GM12878 (cell line): ENCODE data around the gene SERPINB8. TPM values are rescaled to one million over a fixed set of nuclear protein-coding genes. Genes with fewer than 3 reads are reported as not detected.
A peak's percentile ranks its signal among the peaks of the same experiment; 100 is the strongest.

Experiments
- ATAC-seq: fragments of 200-7000 bp; cut with Tn5 transposase; 3 replicates; pipeline ENCODE4 v1.9.1; 2020; ENCODE audit warnings: mild to moderate bottlenecking, moderate library complexity
- BruUV-seq: library from RNA; stranded (reverse); fragments of 400-500 nt; replicated peaks from 2 replicates; lab custom pipeline; 2021; lab: Mats Ljungman, UMichigan
- CTCF ChIA-PET: fragments of 300-600 bp; sonication (Branson Sonifier 250); formaldehyde crosslinking; extraction: SDS; loops from one replicate; lab custom pipeline; 2021; ENCODE audit warnings: inconsistent platforms; lab: Yijun Ruan, JAX
- POLR2A ChIA-PET: fragments of 350-600 bp; formaldehyde crosslinking; extraction: SDS; loops from one replicate; lab custom pipeline; 2021; ENCODE audit warnings: inconsistent platforms; lab: Charles Lee
- RAD21 ChIA-PET: fragments of 300-600 bp; sonication (Branson Sonifier 250); formaldehyde crosslinking; loops from one replicate; lab custom pipeline; 2023; ENCODE audit warnings: antibody characterized with exemption; ENCODE audit not compliant: unreplicated experiment; lab: Charles Lee
- SMC1A ChIA-PET: fragments of 300-600 bp; sonication (Branson Sonifier 250); formaldehyde crosslinking; loops from one replicate; lab custom pipeline; 2023; ENCODE audit not compliant: unreplicated experiment, uncharacterized antibody; lab: Charles Lee
- DNase-seq: peaks from one replicate; pipeline ENCODE4 v3.0.0-alpha.2; 2011; ENCODE audit warnings: low read depth, low spot score
- FAIRE-seq: peaks from 3 replicates; lab custom pipeline; 2011; peaks lifted over from hg19 to GRCh38; lab: Jason Lieb, UNC
- H2AFZ ChIP-seq: 2 replicates; pipeline ENCODE4 v1.6.0; 2011; ENCODE audit warnings: low read depth, low read length, control low read depth; ENCODE audit not compliant: control insufficient read depth
- H3K27ac ChIP-seq: 2 replicates; pipeline ENCODE4 v1.5.1; 2011; ENCODE audit warnings: control low read depth; ENCODE audit not compliant: control insufficient read depth, insufficient read depth
- H3K27me3 ChIP-seq, 2 experiments: replicated peaks in 1 of 2; 2 replicates each; pipeline versions ENCODE4 v1.6.0 to v1.6.1; 2011; ENCODE audit warnings: low read length in 1 of 2; ENCODE audit not compliant: control insufficient read depth in 2 of 2, insufficient read depth in 2 of 2
- H3K36me3 ChIP-seq, 2 experiments: 2 replicates each; pipeline ENCODE4 v1.5.1; 2011; ENCODE audit warnings: low read length in 1 of 2; ENCODE audit not compliant: control insufficient read depth in 2 of 2, insufficient read depth in 2 of 2
- H3K4me1 ChIP-seq: 2 replicates; pipeline ENCODE4 v1.6.1; 2011; ENCODE audit warnings: mild to moderate bottlenecking, low read length, moderate library complexity, mixed read lengths; ENCODE audit not compliant: control insufficient read depth, insufficient read depth
- H3K4me2 ChIP-seq: 2 replicates; pipeline ENCODE4 v1.6.0; 2011; ENCODE audit warnings: control low read depth; ENCODE audit not compliant: control insufficient read depth, insufficient read depth
- H3K4me3 ChIP-seq: fragments of 200-600 bp; sonication (generic); 2 replicates; pipeline ENCODE4 v1.5.1; 2016
- H3K79me2 ChIP-seq: 2 replicates; pipeline ENCODE4 v1.6.0; 2011; ENCODE audit warnings: low read length; ENCODE audit not compliant: control insufficient read depth, insufficient read depth
- H3K9ac ChIP-seq: 2 replicates; pipeline ENCODE4 v1.8.0; 2011; ENCODE audit warnings: low read length, control low read depth, mixed read lengths; ENCODE audit not compliant: control insufficient read depth, insufficient read depth
- H3K9me3 ChIP-seq: replicated peaks from 3 replicates; pipeline ENCODE4 v1.5.1; 2011; ENCODE audit warnings: mild to moderate bottlenecking, low read length; ENCODE audit not compliant: control insufficient read depth, insufficient read depth
- H4K20me1 ChIP-seq: 2 replicates; pipeline ENCODE4 v1.6.0; 2011; ENCODE audit not compliant: control insufficient read depth, insufficient read depth
- GABPA ChIP-seq: IDR thresholded peaks from 2 replicates; pipeline ENCODE4 v1.6.1; 2014; ENCODE audit warnings: antibody characterized with exemption, low read depth, mild to moderate bottlenecking, inconsistent platforms
- RAD21 ChIP-seq: IDR thresholded peaks from 2 replicates; pipeline ENCODE4 v1.6.1; 2011; ENCODE audit warnings: mild to moderate bottlenecking, low read depth, low read length, moderate library complexity; ENCODE audit not compliant: insufficient read depth
- SMC3 ChIP-seq: IDR thresholded peaks from 2 replicates; pipeline ENCODE4 v1.6.1; 2011; ENCODE audit warnings: low read length, improper control_type of control experiment, borderline replicate concordance
- WGBS: methylation state at CpG from one replicate; pipeline ENCODE4 v1.1.6; 2016; ENCODE audit warnings: low lambda C conversion rate; ENCODE audit not compliant: insufficient replicate concordance, insufficient coverage; ENCODE audit errors: missing lambda C conversion rate; 5-methylcytosine and 5-hydroxymethylcytosine counted together
- in situ Hi-C: fragments of 300-500 bp; cut with MboI; formaldehyde crosslinking; loops from 9 replicates; pipeline ENCODE4 v1.14.3; 2018; ENCODE audit warnings: mixed read lengths
- intact Hi-C: fragments of 100-400 bp; cut with micrococcal nuclease; formaldehyde crosslinking; loops from one replicate; pipeline ENCODE4 v1.14.2; 2022; ENCODE audit not compliant: unreplicated experiment
- polyA plus RNA-seq, 11 experiments: library from polyadenylated mRNA; depleted of rRNA in 4 of 11; unstranded in 6 of 11; stranded (reverse) in 5 of 11; fragments of >200 nt; fragmentation: Nextera tagmentation in 4 of 11; fragmentation: Illumina TruSeq in 1 of 11; extraction: Ambion mirVana in 4 of 11; extraction: Trizol in 1 of 11; gene quantifications; 1 replicate in 1 of 11; 2 replicates in 10 of 11; pipeline versions ENCODE4 v1.2.1 to v1.2.3, GENCODE V29; 2011 to 2016; ENCODE audit warnings: inconsistent platforms in 2 of 11, missing spikeins in 2 of 11, low read depth in 1 of 11
- total RNA-seq, 4 experiments: library from RNA; depleted of rRNA in 3 of 4; stranded (reverse); fragments of >200 nt in 3 of 4; fragmentation: Illumina TruSeq in 1 of 4; extraction: Trizol in 1 of 4; gene quantifications; 2 replicates each; pipeline versions ENCODE4 v1.2.1 to v1.2.3, GENCODE V29; 2013 to 2021
- TF ChIP-seq, protein P1 (sequence below), 3 experiments: IDR thresholded peaks in 2 of 3; conservative IDR thresholded peaks in 1 of 3; 2 replicates each; pipeline ENCODE4 v1.5.1; 2011; ENCODE audit warnings: low read depth in 3 of 3, low read length in 3 of 3, mild to moderate bottlenecking in 3 of 3, control low read depth in 2 of 3, moderate library complexity in 2 of 3, inconsistent platforms in 1 of 3, mixed read lengths in 1 of 3; ENCODE audit not compliant: control insufficient read depth in 2 of 3, insufficient read depth in 1 of 3; ENCODE audit errors: extremely low read depth in 1 of 3

The SERPINB8 gene
- total and polyA plus RNA-seq, 10 of the 15 experiments (the other 5 are each of a cell fraction or from before 2014, with no cell fraction given): 8.1 to 31.5 (median 16.7) TPM

DNA sequence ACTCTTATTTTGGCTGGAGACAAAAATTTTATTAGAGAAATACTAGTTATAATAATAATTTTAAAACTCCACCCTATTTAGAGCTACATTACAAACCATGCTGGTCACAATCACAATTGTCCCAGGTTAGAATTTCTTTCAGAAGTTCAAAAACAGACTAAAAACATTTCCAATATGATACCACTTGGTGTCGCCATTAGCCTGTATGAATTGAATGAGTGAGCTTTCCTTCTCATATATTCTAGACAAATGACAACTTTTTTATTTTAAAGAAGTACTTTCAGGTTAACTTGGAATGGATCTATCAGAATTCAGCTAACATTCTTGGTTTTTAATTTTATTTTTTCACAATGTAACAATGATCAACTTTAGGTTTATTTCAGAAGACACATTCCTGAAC is 48.0 kb downstream of the SERPINB8 start:
- in situ Hi-C loops (no loop called here), intact Hi-C loops (loop anchor here (1.0 to 5.0 kb wide), 3 partner anchors 79 to 1189 kb away; no protein-coding TSS in a partner anchor)
- H3K9me3 ChIP-seq: no peaks in the 10 kb centered on the region
- WGBS: 5% methylated on average over 1 of the region's 1 CpG
- no peak for DNase-seq
- H3K4me2 ChIP-seq: no peak overlapping the region
- BruUV-seq: no TSS peak
- no peaks in the 10 kb centered on the region for H3K36me3 ChIP-seq
- CTCF ChIA-PET: interaction anchor here (0.6 to 6.4 kb wide), 24 partner anchors 9 to 1568 kb away, joined by 3 to 57 read pairs (median 4); no protein-coding TSS in a partner anchor
- POLR2A ChIA-PET: no interaction called here
- no peaks in the 10 kb centered on the region for H3K79me2 ChIP-seq
- TF ChIP-seq SMC3 (peak; percentile 46), GABPA (no peak), RAD21 (peak; percentile 78)
- TF ChIP-seq, protein P1, sequence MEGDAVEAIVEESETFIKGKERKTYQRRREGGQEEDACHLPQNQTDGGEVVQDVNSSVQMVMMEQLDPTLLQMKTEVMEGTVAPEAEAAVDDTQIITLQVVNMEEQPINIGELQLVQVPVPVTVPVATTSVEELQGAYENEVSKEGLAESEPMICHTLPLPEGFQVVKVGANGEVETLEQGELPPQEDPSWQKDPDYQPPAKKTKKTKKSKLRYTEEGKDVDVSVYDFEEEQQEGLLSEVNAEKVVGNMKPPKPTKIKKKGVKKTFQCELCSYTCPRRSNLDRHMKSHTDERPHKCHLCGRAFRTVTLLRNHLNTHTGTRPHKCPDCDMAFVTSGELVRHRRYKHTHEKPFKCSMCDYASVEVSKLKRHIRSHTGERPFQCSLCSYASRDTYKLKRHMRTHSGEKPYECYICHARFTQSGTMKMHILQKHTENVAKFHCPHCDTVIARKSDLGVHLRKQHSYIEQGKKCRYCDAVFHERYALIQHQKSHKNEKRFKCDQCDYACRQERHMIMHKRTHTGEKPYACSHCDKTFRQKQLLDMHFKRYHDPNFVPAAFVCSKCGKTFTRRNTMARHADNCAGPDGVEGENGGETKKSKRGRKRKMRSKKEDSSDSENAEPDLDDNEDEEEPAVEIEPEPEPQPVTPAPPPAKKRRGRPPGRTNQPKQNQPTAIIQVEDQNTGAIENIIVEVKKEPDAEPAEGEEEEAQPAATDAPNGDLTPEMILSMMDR (IDR thresholded peaks at IDR 0.05 in 2 of 3, conservative IDR thresholded peaks at IDR 0.05 in 1 of 3; ENCODE audit: control insufficient read depth in 2 of 3, extremely low read depth in 1 of 3, insufficient read depth in 1 of 3, low read depth in 3 of 3, low read length in 3 of 3): peak; percentile 32 to 60 (median 45); a peak in 5 of 6 replicates
- no peaks in the 10 kb centered on the region for H3K4me1 ChIP-seq
- no peak overlapping the region for H3K27ac ChIP-seq
- RAD21 ChIA-PET: interaction anchor here (0.6 to 1.8 kb wide), 11 partner anchors 9 to 1925 kb away, joined by 3 to 10 read pairs (median 4); no protein-coding TSS in a partner anchor
- no peak overlapping the region for H3K9ac ChIP-seq
- H4K20me1 ChIP-seq: no peaks in the 10 kb centered on the region
- no peak overlapping the region for H2AFZ ChIP-seq
- ATAC-seq: peak; percentile 68
- H3K27me3 ChIP-seq: no peaks in the 10 kb centered on the region; a peak in 1 of 4 replicates
- FAIRE-seq: peak; percentile 92
- SMC1A ChIA-PET: interaction anchor here (0.7 to 4.0 kb wide), 12 partner anchors 9 to 392 kb away, joined by 3 to 34 read pairs (median 4); no protein-coding TSS in a partner anchor
- H3K4me3 ChIP-seq: no peak overlapping the region
